NCI-H2171 (cell line): ENCODE results near the gene TLR8.

ENCODE experiments used
- DNase-seq: peaks from one replicate; lab custom pipeline; 2025; lab: John Stamatoyannopoulos, UW

Gene TLR8

GRCh38 chrX:12906046-12906761 is at the start of gene TLR8:
Gene TLR8 (plus strand): TSS chrX:12906620. CDS start chrX:12906707, 87 bp downstream.
- DNase-seq, result no peak

GRCh38 chrX:12865359-12865758 is 41.1 kb upstream of the TLR8 start:
- DNase-seq, result no peak

- no peak for DNase-seq
Observed at GRCh38 chrX:12866451-12867377, 39.7 kb upstream of the TLR8 start, which contains the start of gene TLR7. Gene TLR7 (plus strand): TSS chrX:12867072. CDS start chrX:12867579, 507 bp downstream.

GRCh38 chrX:12867685-12868084 is 38.7 kb upstream of the TLR8 start:
- no peak for DNase-seq

DNA sequence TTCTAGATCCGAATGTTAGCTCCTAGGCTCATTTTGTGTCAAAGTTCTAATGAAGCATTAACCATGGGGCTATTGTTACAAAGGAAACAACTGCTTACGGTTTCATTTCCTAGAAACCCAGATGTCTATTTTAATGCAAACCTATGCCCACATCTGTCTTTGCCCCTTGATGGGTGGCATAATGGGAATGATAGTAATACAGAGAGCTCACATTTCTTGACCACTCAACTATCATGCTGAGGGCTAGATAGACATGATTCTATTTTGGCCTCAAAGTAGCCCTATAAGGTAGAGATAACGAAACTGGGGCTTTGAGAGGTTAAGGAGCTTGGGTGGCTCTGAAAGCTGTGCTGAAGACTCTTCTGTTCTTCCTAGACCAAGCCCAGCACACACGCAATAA is 37.7 kb upstream of the TLR8 start:
- DNase-seq, result no peak

DNA sequence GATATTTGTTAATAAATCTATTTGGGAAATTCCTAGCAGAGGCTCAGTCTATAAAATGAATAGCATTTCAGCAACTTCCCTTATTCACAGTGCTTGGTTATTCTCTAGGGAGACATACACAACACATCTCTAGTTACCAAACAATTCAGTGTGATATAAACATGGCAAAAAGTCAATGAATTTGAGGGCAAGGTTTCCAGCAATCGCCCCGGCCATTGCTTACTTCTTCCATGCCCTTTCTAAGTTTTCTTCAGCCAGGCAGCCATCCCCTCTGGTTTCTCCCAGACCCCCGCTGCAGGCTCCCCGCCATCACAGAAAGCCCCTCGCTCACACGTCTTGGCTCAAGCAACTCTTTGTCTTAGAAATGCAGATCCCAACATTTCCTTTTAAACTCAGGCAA is 35.2 kb upstream of the TLR8 start:
- no peak for DNase-seq

DNA sequence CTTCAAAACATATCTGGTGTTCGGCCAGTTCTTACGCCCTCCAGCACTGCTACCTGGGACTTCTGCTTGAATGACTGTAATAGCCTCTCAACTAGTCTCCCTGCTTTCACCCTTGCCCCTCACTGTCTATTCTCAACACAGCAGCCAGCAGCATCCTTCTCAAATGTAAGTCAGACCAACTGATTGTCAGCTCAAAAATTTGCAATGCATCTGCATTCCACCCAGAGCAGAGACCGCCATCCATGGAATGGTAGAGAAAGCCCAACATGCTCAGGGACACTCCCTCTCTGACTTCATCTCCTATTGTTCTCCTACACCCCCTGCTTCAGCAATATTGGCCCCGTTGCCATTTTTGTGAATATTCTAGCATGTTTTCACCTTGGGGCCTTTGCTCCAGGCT is 33.7 kb upstream of the TLR8 start:
- no peak for DNase-seq

- DNase-seq, result no peak
Observed at GRCh38 chrX:12874581-12874980, 31.8 kb upstream of the TLR8 start.

- DNase-seq, result no peak
Observed at GRCh38 chrX:12877386-12877785, 29.0 kb upstream of the TLR8 start.

- DNase-seq, result no peak
Observed at GRCh38 chrX:12878536-12878935, 27.9 kb upstream of the TLR8 start.

GRCh38 chrX:12881914-12882313 is 24.5 kb upstream of the TLR8 start:
- DNase-seq, result no peak

DNA sequence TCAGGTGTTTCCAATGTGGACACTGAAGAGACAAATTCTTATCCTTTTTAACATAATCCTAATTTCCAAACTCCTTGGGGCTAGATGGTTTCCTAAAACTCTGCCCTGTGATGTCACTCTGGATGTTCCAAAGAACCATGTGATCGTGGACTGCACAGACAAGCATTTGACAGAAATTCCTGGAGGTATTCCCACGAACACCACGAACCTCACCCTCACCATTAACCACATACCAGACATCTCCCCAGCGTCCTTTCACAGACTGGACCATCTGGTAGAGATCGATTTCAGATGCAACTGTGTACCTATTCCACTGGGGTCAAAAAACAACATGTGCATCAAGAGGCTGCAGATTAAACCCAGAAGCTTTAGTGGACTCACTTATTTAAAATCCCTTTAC is 20.9 kb upstream of the TLR8 start:
- no peak for DNase-seq

DNA sequence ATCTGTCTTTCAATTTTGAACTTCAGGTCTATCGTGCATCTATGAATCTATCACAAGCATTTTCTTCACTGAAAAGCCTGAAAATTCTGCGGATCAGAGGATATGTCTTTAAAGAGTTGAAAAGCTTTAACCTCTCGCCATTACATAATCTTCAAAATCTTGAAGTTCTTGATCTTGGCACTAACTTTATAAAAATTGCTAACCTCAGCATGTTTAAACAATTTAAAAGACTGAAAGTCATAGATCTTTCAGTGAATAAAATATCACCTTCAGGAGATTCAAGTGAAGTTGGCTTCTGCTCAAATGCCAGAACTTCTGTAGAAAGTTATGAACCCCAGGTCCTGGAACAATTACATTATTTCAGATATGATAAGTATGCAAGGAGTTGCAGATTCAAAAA is 19.9 kb upstream of the TLR8 start:
- DNase-seq, result no peak

- no peak for DNase-seq
Observed at GRCh38 chrX:12887141-12887540, 19.3 kb upstream of the TLR8 start.

DNA sequence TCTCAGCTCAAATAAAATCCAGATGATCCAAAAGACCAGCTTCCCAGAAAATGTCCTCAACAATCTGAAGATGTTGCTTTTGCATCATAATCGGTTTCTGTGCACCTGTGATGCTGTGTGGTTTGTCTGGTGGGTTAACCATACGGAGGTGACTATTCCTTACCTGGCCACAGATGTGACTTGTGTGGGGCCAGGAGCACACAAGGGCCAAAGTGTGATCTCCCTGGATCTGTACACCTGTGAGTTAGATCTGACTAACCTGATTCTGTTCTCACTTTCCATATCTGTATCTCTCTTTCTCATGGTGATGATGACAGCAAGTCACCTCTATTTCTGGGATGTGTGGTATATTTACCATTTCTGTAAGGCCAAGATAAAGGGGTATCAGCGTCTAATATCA is 18.7 kb upstream of the TLR8 start:
- no peak for DNase-seq

GRCh38 chrX:12890467-12890866 is 16.0 kb upstream of the TLR8 start:
- DNase-seq, result no peak

GRCh38 chrX:12891171-12891570 is 15.2 kb upstream of the TLR8 start:
- no peak for DNase-seq

- DNase-seq, result no peak
Observed at GRCh38 chrX:12891915-12892506, 14.4 kb upstream of the TLR8 start.

GRCh38 chrX:12892716-12893115 is 13.7 kb upstream of the TLR8 start:
- no peak for DNase-seq

DNA sequence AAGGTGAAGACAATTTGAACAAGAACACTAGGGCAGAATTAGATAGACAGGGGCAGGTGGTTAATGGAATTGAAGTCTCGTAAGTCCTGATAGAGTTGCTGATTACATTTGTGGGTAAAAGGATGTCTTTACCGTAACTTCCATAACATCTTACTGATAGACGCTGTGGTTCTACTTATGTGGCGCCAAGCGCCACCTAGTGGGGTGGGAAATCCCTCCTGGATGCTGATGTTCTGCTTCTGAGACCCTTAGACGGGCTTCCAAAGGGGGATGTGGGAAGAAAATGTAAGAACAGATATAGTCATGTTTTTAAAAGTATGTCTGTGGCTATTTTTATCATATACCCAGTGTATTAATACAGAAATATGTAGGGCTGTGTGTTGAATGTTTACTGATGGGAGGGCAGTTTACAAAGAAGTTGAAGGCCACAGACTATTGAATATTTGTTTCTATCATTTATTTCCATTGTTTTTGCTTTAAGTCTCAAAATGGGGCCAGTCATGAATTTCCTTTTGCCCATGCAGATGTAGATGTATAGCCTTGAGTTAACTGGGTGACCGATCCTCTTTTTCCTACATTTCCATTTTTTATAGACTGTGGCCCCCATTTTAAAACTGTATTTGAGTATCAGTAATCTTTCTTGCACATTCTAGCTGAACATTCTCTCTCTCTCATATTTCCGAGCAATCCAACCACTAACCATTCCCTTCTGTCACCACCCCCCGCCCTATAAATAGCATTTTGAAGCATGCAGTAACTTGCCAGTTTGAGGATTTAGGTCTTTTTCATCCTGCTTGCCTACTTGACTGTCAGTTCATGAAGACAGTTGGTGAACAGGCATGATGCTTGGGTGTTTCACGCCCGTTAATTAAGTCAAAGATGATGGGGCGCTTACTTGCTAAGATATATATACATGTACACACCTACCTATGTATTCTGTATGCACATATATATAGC is 12.1 kb upstream of the TLR8 start:
- no peak for DNase-seq

DNA sequence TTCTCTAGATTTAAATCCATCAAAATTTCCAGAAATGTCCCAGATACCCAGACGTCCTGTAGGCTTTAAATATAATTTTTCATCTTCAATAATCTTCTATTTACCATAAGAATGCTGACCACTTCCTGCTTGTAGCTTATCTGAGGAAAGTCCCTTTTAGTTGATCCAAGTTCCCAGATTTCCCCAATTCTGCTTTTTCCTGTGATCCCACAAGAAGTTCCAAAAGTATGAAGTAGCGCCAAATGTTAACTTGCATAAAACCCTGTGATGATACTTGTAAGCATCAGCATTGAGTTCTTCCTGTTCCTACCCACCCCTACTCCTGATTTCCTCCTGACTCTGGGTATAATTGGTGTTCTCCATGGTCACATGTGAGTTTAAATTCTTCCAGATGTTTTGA is 10.6 kb upstream of the TLR8 start:
- DNase-seq, result no peak

GRCh38 chrX:12896935-12897334 is 9.5 kb upstream of the TLR8 start:
- no peak for DNase-seq
